PC-9 (cell line): ENCODE results near the gene KIAA1217.

ENCODE experiments used
- CTCF ChIP-seq: fragments of 200-600 bp; sonication (generic); conservative IDR thresholded peaks from 2 replicates; pipeline ENCODE4 v1.6.1; 2017; ENCODE audit warnings: mixed run types, antibody characterized with exemption, mild to moderate bottlenecking, moderate library complexity
- EZH2 ChIP-seq: fragments of 200-600 bp; sonication (generic); IDR thresholded peaks from 2 replicates; pipeline ENCODE4 v1.8.0; 2017; ENCODE audit warnings: antibody characterized with exemption, low read depth

GRCh38 chr10:24381235-24382010 is 172.5 kb downstream of the KIAA1217 start:
- TF ChIP-seq CTCF (no peak), EZH2 (no peak)
